HG02610 (cell line): ENCODE data around the gene LMF2.
A peak's percentile ranks its signal among the peaks of the same experiment; 100 is the strongest.

Source experiments
- ATAC-seq: cut with Tn5 transposase; IDR thresholded peaks from one replicate; pipeline ENCODE4 v1.9.1; 2021; ENCODE audit warnings: mild to moderate bottlenecking, moderate library complexity; ENCODE audit not compliant: unreplicated experiment

The LMF2 gene

DNA sequence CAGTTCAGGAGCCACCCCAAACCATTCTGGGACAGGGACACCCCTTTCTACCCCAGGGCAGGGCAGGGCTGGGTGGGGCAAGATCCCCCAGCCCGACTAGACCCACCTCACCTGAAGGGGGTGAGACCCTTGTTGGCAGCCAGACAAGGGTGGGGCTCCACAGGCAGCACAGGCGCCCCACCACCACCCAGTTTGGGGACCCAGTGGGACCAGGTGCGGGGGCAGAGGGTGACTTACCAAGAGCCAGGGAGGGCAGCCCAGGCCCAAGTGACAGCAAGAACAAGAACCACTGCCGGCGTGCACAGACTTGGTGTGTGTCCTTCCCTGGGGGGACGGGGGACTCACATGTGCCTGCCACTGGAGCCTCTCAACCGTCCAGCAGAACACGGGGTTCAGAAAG, 23.9 kb downstream of the LMF2 start:
- ATAC-seq, result no peak

DNA sequence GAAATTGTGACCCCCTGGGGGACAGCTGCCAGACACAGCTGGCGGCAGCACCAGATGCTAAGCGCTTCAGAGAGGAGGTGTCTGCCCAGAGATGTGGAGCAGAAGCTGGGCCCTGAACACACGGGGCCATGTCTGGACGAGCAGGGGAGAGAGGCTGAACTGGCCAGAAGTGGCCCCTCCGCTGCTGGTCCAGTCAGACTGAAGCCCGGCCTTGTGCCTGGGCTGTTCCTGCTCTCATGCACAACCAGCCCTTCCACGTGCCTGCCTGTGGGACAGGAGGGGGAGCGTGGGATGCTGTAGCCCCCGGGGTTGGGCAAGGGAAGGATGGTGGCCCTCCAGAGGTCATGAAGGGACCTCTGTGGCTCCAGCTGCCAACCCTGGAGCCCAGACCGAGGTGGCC, 24.4 kb downstream of the LMF2 start:
- ATAC-seq, result no peak

DNA sequence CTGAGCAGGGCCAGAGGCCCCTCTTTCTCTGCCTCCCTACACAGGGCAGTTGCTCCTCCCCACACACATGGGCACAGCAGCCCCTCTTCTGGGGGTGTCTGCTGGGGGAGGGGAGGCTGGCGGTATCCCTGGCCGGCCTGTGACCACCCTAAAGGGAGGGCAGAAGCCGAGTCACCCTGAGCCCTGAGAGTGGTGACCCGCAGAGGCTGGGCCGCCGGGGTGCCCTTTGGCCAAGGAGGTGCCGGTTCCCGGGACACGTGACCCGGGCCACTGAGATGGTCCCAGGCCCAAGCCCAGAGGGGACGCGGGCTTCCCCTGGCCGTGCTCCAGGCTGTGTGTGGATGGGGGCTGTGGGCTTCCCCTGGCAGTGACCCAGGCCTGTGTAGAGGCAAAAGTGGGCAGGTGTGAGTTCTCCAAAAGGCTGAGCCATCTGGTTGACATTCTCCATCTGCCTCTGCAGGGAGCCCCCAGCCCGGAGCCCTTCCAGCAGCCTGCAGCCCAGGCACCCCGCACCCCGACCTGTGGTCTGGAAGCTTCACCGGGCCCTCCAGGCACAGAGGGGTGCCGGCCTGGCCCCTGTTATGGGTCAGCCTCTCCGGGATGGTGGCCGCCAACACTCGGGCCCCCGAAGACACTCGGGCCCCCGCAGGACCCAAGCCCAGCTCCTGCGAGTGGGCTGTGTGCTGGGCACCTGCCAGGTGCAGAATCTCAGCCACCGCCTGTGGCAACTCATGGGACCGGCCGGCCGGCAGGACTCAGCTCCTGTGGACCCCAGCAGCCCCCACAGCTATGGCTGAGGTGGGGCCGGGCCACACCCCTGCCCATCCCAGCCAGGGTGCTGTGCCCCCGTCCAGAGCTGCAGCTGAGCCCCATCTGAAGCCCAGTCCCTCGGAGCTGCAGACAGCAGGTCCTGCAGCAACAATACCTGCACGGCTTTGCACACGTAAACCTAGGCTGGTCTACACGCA, 25.1 kb downstream of the LMF2 start:
- ATAC-seq, result no peak

DNA sequence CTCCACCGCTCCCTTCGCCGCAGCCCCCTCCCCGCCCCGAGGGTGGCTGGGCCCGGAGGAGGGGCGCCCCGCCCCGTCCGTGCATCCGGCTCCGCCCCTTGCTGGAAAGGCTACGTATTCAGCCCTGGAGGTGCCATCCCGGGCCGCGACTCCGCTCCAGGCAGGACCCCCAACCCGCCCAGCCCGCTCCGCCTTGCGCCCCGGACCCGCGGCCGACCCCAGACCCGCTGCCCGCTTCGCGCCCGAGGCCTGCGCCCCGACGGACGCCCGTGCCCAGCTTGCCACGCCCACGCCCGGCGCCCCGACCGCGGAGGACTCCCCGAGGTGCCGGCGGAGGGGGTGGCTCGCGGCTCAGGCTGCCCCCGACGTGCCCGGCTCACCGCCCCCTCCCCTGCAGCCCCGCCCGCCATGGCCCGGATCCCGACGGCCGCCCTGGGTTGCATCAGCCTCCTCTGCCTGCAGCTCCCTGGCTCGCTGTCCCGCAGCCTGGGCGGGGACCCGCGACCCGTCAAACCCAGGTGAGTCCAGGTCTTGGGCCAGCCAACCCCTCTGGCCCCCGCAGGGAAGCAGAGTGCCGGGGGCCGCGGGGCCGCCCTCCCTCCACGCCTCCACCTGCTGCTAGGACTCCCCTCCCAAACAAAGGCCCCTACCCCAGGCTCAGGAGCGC, 25.9 kb downstream of the LMF2 start, which contains the start of gene ADM2:
ADM2 (plus strand) TSS at position 104 of the 667 bp plus-strand sequence; CDS start at position 409, 305 bp downstream.
- ATAC-seq, result no peak

DNA sequence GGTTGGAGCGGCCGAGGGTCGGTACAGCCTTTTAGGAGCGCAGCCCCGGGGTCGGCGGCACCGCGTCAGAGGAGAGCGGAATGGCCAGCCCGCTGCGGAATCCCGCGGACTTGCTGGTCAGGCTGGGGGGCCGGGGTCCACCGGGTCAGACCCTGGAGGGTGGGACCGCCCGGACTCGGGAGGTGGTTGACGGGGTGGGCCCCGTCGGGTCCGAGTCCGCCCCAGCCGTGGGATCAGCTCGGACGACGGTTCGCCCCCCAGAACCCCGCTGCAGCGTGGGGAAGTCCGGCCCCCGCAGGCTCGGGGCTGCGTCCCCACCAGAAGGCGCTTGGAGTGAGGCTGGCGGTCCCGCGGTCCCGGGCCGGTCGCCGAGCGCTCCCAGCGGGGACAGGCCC, 26.5 kb downstream of the LMF2 start:
- ATAC-seq, result no peak

DNA sequence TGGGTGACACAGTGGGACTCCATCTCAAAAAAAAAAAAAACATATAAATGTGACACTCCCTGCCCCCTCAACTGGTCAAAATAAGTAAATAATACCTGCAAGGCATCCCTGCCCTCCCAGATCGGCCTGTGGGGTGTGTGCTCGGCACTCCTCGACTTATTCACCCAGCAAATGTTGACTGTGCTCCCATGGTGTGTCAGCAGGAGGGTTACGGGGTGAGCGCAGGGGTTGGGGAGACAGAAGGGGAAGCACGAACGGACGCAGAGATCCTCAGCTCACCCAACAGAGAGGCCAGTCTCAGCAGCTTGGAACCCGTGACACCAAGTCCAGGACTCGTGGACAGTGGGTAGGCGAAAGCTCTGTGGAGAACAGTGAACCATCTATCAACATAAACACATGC, 27.8 kb downstream of the LMF2 start:
- no peak for ATAC-seq

DNA sequence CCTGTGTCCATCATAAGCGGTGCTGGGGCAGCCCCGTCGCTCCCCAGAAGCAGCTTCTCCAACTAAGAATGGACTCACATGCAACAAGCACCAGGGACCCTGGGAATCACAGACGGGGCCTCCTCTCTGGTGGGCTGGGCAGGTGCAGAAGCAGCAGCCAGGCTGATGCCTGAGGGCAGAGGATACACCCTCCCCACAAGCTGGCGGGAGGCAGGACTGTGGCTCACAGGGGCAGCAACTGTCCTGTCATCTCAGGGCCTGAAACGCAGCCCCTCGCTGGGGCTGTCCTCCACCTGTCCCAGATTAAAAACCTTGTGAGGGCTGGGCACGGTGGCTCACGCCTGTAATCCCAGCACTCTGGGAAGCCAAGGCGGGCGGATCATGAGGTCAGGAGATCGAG, 29.6 kb downstream of the LMF2 start:
- ATAC-seq, result no peak

DNA sequence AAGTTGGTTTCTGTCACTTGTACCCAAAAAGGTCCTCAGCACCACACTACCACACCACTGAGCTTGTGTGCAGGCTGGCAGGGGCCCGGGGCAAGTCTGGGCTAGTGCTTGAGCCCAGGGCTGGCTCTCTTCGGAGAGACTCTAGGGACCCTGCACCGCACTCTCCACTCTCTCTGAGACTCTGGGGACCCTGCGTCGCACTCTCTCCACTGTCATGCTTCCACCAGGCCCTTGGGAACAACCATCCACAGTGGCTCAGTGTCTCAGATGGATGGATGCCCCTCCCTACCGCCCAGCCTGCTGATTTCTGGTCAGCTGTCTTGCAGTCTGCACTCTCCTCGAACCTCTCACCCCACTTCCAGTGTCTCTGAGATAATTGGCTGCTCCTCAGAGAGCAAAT, 30.6 kb downstream of the LMF2 start:
- no peak for ATAC-seq

DNA sequence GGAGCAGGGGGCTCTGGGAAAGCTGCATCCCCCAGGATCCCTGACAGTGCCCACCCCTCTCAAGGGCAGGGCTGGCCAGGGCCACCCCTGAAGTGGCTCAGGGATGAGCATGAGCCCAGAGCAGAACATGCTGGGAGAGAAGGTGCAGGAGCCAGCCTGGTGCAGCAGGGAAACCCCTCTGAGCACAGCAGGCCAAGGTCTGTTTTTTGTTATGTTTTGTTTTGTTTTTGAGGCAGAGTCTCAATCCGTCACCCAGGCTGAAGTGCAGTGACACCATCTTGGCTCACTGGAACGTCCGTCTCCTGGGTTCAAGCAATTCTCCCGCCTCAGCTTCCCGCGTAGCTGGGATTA, 31.9 kb downstream of the LMF2 start:
- ATAC-seq, result no peak

DNA sequence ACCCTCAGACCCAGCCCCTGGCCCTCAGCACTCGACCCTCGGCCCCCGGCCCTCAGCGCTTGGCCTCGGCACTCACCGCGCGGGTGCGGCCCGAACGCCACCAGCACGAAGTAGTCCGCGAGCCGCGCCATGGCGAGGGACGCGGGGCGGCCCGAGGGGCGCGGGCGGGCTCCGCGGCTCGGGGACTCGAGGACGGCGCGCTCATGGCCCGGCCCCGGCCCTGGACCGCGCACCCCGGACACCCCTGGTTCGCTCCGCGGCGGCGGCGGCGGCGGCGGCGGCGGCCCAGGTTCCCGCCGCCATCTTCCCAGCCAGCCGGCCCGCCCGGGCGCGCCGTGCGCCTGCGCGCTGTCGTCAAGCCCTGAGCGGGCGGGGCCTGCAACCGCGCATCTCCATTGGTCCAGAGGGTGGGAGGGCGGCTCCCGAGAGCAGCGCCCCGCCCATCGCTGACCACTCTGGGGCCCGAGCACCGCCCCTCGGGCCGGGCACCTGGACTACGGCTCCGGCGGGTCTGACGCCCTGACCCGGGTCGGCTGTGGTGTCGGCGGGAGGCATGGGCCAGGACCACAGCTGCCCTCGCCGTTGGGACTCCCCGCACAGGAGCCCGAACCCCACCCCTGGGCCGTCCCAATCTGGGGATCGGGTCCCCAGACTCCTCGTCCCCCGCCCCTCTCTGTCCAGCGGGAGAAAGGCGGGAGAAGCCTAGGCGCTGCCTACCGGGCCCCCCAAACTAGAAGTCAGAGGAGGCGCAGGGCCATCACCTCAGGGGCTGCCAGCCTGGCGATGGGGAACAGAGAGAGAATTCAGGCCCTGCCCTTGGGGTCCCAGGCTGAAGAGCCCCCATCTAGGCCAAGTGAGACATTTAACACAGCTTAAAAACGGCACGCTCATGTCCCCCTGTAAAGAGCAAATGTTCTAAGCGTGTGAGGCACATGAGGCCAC, 32.5 kb downstream of the LMF2 start, which contains the start of gene SBF1:
SBF1 (minus strand) TSS at position 326 of the 942 bp plus-strand sequence; CDS start at position 131, 195 bp downstream.
- peak; percentile 69 for ATAC-seq

DNA sequence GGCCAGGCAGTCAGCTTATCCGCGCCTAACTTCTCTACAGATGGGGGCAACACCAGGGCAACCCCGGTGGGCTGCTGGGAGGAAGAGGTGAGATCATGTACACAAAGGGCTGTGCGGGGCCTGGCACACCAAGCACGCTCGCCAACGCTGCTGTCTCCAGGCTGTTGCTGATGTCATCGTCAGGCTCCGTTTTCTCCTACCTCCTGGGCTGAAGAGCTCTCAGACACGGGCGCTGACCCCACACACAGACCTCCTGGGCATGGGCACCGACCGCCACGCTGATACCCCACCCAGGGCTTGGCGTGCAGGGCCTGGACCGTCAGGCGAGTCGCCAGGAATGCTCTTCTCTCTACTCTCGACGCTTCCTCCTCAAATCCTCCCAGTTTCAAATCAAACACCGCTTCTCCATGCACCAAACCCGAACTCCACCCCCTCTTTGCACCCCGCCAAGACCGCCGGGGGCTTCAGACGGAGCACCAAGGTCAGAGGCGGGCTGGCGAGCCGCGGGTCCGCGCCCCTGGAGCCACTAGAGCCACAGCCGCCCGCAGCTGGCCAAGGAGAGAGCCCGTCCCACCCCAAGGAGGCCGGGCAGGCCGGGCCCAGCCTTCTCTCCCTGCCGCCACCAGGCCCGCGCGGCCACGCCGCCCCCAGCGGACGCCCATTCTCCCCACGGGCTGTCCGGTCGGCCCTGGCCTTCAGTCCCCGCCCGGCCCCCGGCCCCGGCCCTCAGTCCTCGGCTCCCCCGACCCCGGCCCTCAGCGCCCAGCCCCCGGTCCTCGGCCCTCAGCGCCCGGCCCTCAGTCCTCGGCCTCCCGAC, 33.4 kb downstream of the LMF2 start:
- no peak for ATAC-seq

DNA sequence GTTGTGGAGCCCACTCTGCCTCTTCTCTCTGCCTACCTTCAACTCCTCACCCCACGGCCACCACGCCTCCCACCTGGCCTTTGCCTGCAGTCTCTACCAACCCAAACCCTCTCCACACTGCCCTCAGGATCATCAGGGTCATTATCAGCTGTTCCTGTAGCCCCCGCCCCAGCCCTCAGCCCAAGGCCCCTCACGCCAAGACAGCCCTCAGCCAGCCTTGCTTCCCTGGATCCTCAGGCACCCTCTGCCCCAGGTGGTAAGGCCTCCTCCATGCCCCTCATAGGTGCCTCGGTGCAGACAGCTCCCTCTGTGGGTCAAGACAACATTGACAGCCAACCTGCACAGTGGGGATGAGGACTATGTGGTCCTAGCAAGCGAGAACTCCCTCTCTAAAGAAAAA, 34.4 kb downstream of the LMF2 start:
- no peak for ATAC-seq

DNA sequence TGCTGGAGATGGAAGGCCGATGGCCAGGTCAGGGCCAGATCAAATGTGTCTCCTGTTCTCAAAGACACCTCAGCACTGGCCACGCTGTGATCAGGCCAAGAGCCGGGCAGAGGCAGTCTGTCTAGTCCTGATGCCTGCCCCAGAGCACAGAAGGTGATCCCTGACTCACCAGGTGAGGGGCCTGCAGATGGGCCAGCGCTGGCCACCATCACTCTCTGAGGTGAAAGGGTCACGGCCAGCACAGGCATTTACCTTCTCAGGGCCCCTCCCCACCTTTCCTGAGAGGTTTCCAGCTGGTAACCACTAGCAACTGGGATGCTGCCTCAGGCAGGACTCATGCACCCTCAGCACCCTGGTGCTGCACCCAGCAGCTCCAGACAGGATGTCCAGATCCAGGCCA, 35.5 kb downstream of the LMF2 start:
- ATAC-seq, result no peak

DNA sequence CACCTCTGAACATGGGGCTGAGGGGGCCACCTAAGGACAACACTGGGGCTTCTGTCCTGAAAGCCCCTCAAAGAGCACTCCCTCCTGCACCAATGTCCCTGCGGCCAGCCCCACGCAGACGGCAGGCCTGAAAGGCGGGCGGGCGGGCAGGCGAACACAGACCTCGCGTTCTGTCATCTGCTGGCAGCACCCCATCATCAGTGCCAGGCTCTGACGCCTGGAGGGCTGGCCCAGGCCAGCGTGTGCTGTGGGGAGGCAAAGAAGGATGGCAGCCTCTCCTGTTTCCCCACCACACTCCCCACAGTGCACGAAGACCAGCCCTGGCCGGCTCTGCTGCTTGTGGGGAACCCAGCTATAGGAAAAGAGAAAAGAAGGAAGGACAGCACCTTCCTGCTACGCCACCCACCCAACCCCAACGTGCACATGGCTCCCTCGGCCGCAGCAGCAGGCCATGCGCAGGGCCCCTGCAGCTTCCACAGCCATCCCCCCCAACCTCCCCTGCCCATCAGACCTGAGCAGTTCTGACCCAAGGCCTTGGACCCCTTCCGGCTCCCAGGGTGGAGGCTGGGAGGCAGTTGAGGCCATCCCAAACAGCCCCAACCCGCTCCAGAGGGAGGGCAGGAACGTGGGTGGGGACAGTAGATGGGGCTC, 36.2 kb downstream of the LMF2 start:
- no peak for ATAC-seq

DNA sequence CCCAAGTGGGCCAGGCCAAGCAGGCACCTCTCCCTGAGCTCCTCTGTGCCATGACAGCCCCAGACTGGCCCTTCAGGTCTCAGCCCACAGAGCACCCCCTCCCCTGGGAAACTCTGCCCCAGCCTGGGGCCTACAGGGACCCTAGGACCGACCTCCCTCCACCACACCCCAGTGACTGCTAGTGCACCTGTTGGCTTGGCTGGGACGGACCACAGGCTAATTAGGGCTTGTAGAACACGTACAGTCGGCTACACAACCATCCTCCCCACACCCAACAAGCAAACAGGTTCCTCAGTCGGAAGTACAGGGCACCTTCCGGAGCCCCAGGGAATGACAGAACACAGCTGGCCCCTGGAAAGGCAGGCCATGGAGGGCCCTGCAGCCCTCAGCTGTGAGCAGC, 37.0 kb downstream of the LMF2 start:
- ATAC-seq, result no peak

DNA sequence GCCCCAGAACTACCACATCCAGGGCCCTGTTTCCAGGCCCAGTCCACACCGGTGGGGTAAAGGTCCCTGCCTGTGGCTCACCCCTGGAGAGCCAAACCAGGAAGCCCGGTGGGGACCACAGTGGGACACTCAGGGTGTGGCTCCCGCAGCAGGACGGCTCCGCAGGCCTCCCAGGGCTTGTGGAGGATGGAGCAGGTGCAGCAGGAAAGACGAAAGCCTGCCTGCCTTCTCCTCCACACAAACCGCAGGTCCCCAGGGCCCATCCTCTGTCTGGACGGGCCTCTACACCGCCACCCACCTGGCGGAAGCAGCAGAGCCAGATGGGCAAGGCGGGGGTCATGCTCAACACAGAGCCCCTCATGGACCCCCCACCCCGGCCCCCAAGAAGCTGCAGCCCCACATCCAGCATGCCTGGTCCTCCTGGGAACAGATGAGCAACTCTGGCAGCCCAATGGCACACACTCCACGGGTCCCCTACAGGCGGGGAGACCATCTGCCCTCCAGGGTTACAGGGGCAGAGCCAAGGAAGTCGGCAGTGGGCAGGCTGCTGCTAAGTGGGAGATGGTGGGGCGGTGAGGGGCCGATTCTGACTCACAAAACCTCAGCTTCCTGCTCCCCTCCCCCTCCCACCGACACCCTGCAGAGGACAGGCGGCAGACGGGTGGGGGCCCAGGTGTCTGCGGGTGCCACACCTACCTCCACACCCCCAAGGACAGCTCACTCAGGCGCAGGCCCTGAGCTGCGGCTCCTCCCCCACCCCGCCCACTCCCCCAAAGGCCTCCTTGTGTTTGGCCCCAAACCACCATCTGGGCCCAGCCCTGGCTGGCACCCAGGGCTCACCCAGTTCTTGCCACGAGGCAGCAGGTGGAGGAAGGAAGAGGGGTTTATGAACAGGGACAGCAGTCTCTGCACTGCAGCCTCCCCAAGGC, 37.9 kb downstream of the LMF2 start:
- ATAC-seq, result peak; percentile 56

DNA sequence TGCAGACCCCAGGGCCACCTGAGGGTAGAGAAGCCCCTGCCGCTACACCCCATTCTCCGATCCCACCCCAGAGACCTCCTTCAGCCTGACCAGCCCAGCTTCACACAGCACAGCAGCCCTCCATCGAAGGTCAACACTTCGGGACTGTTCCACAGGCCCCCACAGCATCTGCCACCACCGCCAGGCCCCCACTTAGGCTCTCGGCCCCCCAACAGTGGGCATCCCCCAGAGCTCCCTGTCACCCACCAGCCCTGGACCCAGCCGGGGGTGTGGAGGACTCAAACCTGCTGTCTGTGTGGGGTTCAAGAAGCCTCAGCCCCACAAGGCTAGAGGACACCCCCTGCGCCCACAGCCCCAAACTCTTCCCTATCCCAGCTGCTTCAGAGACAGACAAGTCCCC, 38.9 kb downstream of the LMF2 start:
- ATAC-seq, result no peak

DNA sequence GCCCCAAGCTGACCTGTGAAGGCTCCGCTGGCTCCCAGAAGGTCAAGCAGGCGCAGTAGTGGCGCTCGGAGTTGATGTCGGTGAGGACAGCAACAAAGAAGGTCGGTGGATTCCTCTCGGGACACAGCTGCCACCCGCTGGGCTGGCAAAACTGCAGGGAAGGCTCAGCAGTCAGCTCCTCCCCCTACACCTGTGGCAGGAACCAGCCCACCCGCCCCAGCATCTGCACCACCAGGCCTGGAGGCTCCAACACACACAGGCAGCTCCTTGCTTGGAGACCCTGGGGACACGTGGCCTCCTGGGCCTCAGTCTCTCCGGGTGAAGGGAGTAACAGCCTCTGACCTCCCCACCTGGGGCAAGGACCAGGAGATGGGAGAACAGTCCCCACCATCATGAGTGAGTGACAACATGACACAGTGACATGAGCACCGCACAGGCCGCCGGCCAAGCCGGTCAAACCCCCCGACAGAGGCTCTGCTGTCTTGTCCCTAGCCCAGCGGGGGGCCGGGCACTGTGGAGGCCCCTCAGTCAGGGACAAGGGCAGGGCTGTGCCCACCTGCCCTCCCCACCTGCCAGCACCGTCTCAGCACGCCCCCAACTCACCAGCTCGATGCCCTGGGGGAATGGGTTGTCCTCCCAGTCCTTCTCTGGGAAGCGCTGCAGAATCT, 39.6 kb downstream of the LMF2 start:
- no peak for ATAC-seq
